ENCODE measurements around the gene CELF1.
A peak's percentile ranks its signal among the peaks of the same experiment; 100 is the strongest.
"Not testable (repeated sequence)": the region's sequence is repeated elsewhere in the genome, so short reads cannot be mapped to it uniquely, and the experiment has no call there.

The CELF1 gene

GRCh38 chr11:47460571-47461235 lies 92.2 kb downstream of the CELF1 start:
- no peak for DNase-seq (ENCODE audit: low read depth, low spot score)

DNA sequence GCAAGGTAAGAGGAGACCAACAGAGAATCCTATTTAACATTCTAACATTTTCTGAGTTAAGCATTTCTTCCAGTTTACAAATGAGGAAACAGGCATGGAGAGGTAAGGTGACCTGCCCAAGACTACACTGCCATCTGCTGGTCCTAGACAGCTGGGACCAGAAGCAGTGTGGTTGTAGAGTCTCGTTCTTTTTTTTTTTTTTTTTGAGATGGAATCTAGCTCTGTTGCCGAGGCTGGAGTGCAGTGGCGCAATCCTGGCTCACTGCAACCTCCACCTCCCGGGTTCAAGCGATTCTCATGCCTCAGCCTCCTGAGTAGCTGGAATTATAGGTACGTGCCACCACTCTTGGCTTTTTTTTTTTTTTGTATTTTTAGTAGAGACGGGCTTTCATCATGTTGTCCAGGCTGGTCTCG lies 98.7 kb downstream of the CELF1 start:
- not testable (repeated sequence) for H3K27ac ChIP-seq
- peak; percentile 36 for DNase-seq (ENCODE audit: low read depth, low spot score)

More at GRCh38 chr11:47460571-47461235, 92.2 kb downstream of the CELF1 start:
- H3K27ac ChIP-seq, result no peak overlapping the region

- H3K27ac ChIP-seq, result no peak overlapping the region
- no peak for DNase-seq (ENCODE audit: low read depth, low spot score)
These were observed 99.6 kb downstream of the CELF1 start for GRCh38 chr11:47453365-47453764.

DNA sequence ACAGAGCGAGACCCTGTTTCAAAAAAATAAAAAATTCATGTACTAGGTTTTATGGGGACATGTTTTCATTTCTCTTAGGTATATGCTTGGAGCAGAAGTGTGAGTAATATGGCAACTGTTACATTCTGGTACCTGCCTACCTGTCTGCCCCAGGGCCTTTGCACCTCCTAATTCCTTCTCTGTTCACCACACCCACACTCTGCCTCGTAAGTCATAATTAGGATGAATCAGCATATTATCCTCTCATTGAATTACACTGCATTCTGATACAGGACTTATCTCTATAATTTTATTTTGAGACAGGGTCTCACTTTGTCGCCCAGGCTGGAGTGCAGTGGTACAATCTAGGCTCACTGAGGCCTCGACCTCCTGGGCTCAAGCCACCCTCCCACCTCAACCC lies 100.9 kb downstream of the CELF1 start:
- no peak for DNase-seq (ENCODE audit: low read depth, low spot score)

DNA sequence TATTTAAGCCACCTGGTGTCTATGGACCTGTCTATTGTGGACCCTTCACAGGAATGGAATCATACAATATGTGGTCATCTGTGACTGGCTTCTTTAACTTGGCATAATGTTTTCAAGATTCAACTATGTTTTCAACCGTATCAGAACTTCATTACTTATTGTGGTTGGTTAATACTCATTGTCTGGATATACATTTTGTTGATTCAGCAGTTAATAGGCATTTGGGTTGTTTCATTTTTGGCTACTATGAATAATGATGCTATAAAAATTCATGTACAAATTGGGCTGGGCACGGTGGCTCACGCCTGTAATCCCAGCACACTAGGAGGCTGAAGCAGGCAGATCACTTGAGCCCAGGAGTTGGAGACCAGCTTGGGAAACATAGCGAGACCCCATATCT lies 101.5 kb downstream of the CELF1 start:
- no peak overlapping the region for H3K27ac ChIP-seq
- DNase-seq (ENCODE audit: low read depth, low spot score), result no peak

More for the DNA sequence above, 100.9 kb downstream of the CELF1 start:
- no peak overlapping the region for H3K27ac ChIP-seq

DNA sequence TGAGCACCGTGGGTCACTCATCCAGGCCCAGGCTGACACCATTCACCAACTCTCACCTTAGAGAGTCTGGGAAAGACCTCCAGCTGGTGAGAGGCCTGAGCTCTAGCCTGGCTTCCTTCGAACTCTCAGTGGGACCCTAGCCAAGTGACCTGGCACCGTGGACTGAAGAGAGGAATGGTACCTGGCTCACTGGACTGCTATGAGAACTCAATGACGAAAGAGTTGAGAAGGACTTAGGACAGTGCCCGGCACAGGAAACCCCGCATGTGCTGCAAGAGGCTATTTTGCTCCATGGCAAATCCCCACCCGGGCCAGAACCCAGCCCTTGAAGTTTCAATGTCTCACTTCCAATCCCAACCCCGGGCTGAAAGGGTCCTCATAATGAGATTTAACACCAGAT lies 103.4 kb downstream of the CELF1 start:
- no peak for DNase-seq (ENCODE audit: low read depth, low spot score)
- no peak overlapping the region for H3K27ac ChIP-seq

GRCh38 chr11:47448566-47449427 lies 104.1 kb downstream of the CELF1 start, which contains the start of gene RAPSN:
TSS of gene RAPSN (minus strand) at chr11:47449136. CDS start at chr11:47448964, 172 bp downstream.
- no peak within 1 kb of the TSS for H3K27ac ChIP-seq
- no peak for DNase-seq (ENCODE audit: low read depth, low spot score)

DNA sequence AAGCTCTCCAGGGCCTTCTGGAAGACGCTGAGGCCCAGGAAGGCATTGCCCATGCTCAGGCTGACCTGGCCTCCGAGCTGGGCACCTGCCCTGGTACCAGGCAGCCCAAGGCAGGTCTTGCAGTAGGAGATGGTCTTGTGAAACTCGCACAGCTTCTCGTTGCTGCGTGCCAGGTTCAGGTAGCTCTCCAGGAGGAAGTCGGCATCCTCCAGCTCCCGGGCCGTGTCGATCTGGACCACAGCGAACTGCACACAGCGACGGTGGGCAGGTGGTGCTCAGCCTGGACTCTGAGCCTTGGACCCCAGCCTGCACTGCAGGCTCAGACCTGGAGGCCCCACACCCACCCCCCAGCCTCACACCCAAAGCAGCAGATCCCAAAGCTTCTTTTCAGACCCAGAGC lies 105.0 kb downstream of the CELF1 start:
- no peak overlapping the region for H3K27ac ChIP-seq

DNA sequence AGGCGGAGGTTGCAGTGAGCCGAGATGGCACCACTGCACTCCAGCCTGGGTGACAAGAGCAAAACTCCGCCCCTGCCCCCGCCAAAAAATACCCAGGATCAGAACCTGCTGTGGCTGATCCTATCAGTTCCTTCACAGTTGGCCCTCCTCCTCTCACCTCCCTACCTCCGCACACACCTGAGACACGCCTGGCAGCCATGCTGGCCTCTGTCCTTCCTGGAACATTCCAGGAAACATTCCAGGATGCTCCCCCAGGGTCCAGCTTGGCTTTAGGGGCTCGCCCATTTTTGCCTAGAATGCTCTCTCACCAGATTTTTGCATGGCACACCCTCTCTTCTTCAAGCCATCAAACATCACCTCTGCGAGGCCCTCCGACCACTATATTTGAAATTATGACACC lies 106.1 kb downstream of the CELF1 start:
- no peak overlapping the region for H3K27ac ChIP-seq
- no peak for DNase-seq (ENCODE audit: low read depth, low spot score)

More for the DNA sequence above, 105.0 kb downstream of the CELF1 start:
- DNase-seq (ENCODE audit: low read depth, low spot score), result no peak

DNA sequence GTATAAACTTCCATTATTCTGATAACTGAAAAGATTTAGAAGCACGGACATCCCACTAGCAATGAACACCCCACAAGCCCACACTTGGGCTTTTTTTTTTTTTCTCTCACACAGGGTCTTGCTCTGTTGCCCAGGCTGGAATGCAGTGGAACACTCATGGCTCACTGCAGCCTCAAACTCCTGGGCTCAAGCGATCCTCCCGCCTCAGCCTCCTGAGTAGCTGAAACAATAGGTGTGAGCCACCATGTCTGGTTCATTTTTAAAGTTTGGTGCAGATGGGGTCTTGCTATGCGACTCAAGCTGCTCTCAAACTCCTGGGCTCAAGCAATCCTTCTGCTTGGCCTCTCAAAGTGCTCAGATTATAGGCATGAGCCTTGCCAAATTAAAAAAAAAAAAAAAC lies 107.1 kb downstream of the CELF1 start:
- DNase-seq (ENCODE audit: low read depth, low spot score), result no peak
- H3K27ac ChIP-seq, result no peak overlapping the region

DNA sequence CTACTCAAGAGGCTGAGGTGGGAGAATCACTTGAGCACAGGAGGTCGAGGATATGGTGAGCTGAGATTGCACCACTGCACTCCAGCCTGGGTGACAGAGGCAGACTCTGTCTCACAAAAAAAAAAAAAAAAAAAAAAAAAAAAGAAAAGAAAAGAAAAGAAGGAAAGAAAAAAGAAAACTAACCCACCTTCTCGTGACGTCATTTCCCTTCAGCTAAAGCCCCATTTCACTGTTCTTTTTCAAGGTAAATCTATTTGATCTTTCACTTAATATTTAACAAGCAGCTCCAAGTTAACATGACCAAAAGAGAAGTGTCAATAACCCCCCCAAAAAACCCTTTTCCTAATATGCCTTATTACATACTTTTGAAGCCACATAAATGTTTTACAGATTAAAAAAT lies 109.1 kb downstream of the CELF1 start:
- no peak overlapping the region for H3K27ac ChIP-seq
- no peak for DNase-seq (ENCODE audit: low read depth, low spot score)

DNA sequence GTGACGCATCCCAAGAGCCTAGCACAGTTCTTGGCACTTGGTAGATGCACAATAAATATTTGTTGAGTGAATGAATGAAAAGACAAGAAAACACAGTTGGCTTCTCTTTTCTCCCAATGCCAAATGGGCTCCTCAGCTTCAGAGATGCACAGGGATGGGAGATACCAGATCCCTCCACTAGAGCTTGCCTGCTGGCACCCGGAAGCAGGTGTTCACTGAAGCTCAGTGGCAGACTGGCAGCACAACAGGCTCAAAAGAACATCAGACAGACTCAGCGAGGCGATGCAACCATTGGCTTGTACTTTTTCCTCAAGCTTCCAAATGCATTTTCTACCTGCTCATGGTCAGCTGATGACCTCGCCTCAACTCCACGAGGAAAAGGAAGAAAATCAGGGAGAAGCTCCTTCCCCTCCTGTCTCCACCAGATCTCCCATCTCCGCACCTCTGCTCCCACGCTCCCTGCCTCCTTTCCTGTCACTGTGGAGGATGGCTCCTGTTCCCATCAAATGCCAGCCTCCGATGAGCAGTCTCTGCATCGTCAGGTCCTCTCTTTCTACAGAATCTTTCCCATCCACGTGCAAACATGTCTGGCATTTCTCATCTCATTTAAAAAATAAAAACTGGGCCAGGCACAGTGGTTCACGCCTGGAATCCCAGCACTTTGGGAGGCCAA lies 109.8 kb downstream of the CELF1 start:
- H3K27ac ChIP-seq, result no peak overlapping the region
- no peak for DNase-seq (ENCODE audit: low read depth, low spot score)

- H3K27ac ChIP-seq, result no peak overlapping the region
- DNase-seq (ENCODE audit: low read depth, low spot score), result no peak
These were observed 110.4 kb downstream of the CELF1 start for GRCh38 chr11:47442514-47442913.

DNA sequence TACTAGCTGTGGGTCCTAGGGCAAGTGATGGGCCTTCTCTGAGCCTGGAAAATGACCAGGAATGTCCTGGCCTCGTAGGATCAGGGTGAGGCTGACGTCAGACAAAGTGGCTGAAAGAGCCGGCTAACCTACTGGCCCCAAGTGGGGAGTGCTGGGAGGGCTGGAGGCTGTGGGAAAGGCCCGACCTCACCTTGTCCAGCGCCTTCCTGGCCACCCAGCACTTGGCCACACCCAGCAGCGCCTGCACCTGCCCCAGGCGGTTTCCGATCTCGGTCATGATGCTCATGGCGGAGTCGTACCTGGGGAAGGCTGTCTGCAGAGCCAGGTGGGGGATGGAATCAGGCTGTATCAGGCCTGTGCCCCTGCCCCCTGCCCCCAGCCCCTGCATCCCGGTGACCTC lies 111.5 kb downstream of the CELF1 start:
- no peak for DNase-seq (ENCODE audit: low read depth, low spot score)
- H3K27ac ChIP-seq, result no peak overlapping the region

GRCh38 chr11:47440054-47440476 lies 112.9 kb downstream of the CELF1 start:
- no peak for DNase-seq (ENCODE audit: low read depth, low spot score)
- no peak overlapping the region for H3K27ac ChIP-seq

- no peak for DNase-seq (ENCODE audit: low read depth, low spot score)
- no peak overlapping the region for H3K27ac ChIP-seq
These were observed 114.2 kb downstream of the CELF1 start for GRCh38 chr11:47438721-47439120.

DNA sequence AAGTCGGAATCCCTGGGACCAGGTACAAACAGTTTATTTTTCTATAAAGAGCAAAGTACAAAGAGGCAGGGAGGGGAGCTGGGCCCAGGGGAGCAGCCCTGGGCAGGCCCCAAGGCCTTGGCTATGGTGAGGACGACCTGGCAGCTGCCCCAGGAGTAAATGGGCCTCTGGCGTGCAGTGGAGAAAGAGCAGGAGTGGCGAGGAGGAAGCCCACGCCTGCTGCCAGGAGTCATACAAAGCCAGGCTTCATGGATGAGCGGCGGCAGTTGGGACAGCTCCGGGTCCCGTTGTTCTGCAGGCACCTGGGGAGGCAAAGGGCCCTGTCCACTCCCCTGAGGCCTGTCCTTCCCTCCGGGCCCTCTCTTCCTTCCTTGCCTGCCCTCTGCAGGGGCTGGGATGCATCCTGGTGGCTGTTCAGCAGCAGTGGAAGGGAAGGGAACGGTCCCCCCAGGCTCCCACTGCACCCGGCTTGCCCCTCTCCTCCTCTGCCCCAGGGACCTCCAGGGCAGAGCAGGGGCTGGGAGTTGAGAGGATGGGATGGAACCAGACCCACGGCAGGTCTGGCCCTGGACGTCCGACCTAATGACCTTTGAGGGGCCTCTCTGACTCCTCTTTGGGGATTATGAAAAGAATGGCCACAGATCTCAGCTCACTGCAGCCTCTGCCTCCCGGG lies 115.0 kb downstream of the CELF1 start:
- DNase-seq (ENCODE audit: low read depth, low spot score), result no peak
- no peak overlapping the region for H3K27ac ChIP-seq

DNA sequence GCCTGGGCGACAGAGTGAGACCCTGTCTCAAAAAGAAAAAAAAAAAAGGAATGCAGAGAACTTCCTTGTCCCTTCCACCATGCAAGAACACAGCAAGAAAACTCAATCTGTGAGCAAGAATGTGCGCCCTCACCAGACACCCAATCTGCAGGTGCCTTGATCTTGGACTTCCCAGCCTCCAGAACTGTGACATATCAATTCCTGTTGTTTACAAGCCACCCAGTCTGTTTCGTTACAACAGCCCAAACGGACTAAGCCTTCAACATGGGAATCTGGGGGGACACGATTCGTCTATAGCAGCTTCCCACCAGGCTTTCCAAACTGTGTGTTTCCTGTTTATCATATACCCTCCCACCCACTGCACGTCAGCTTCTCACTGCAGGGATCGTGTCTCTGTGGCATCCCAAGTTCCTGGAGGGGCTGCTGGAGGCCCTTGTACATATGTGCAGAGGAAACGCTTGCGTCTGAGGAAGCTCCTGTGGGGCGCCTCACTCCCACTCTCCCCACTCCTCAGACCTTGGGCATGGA lies 115.7 kb downstream of the CELF1 start:
- H3K27ac ChIP-seq, result no peak overlapping the region
- no peak for DNase-seq (ENCODE audit: low read depth, low spot score)

- no peak for DNase-seq (ENCODE audit: low read depth, low spot score)
- H3K27ac ChIP-seq, result no peak overlapping the region
These were observed 116.2 kb downstream of the CELF1 start for GRCh38 chr11:47436726-47437125.

DNA sequence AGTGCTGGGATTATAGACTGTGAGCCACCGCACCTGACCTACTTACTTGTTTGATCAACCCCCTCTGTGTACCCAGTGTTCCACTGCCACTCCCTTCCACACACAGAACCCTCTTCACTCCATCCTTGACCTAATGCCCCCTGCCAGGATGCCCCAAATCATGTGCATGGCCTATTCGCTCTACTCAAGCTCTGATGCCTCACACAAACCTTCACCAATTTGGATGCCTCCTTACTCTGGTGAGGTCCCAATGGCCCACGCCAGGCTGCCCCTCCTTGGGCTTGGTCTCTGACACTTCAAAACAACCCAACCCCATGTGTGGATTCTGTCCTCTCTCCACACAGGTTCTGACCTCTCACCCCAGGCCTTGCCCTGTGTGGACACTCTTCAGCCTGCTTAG lies 117.2 kb downstream of the CELF1 start:
- no peak for DNase-seq (ENCODE audit: low read depth, low spot score)

More for the DNA sequence above, 117.2 kb downstream of the CELF1 start:
- H3K27ac ChIP-seq, result no peak overlapping the region
